Mesenchymal stem cell (in vitro differentiated cells and primary cell): ENCODE measurements around the gene ETV6.

Source experiments
- DNase-seq: peaks from one replicate; pipeline ENCODE4 v3.0.0-alpha.2; 2013
- H2AFZ ChIP-seq: one replicate; pipeline ENCODE4 v1.6.1; 2013; ENCODE audit warnings: low read depth, mild to moderate bottlenecking, control low read depth, inconsistent platforms, low read length, moderate library complexity
- H2AK5ac ChIP-seq: 2 replicates; pipeline ENCODE4 v1.6.1; 2013; ENCODE audit warnings: low read length, moderate library complexity, mild to moderate bottlenecking, inconsistent platforms; ENCODE audit not compliant: severe bottlenecking
- H2BK120ac ChIP-seq: one replicate; pipeline ENCODE4 v1.6.1; 2013; ENCODE audit warnings: low read depth, mild to moderate bottlenecking, inconsistent platforms, low read length, moderate library complexity
- H2BK12ac ChIP-seq, 2 experiments: one replicate each; pipeline ENCODE4 v1.6.1; 2013; ENCODE audit warnings: inconsistent platforms in 2 of 2, low read length in 2 of 2, mild to moderate bottlenecking in 2 of 2, moderate library complexity in 2 of 2, control low read depth in 1 of 2
- H2BK15ac ChIP-seq: one replicate; pipeline ENCODE4 v1.6.1; 2013; ENCODE audit warnings: mild to moderate bottlenecking, low read depth, inconsistent platforms; ENCODE audit not compliant: poor library complexity, severe bottlenecking
- H2BK5ac ChIP-seq: 2 replicates; pipeline ENCODE4 v1.6.1; 2013; ENCODE audit warnings: low read depth, mild to moderate bottlenecking, low read length, control low read depth, inconsistent platforms; ENCODE audit not compliant: poor library complexity, severe bottlenecking
- H3K14ac ChIP-seq, 2 experiments: one replicate each; pipeline ENCODE4 v1.6.1; 2013; ENCODE audit warnings: inconsistent platforms in 2 of 2, low read length in 2 of 2, control low read depth in 1 of 2, mild to moderate bottlenecking in 1 of 2, moderate library complexity in 1 of 2
- H3K18ac ChIP-seq, 2 experiments: one replicate each; pipeline ENCODE4 v1.6.1; 2013; ENCODE audit warnings: inconsistent platforms in 2 of 2, low read length in 2 of 2, control low read depth in 1 of 2, low read depth in 1 of 2, mild to moderate bottlenecking in 1 of 2
- H3K23ac ChIP-seq, 2 experiments: one replicate each; pipeline ENCODE4 v1.6.1; 2013; ENCODE audit warnings: inconsistent platforms in 2 of 2, low read length in 2 of 2, mild to moderate bottlenecking in 2 of 2, moderate library complexity in 2 of 2, control low read depth in 1 of 2
- H3K27ac ChIP-seq: 2 replicates; pipeline ENCODE4 v1.5.1; 2013; ENCODE audit warnings: mild to moderate bottlenecking, moderate library complexity, low read length, control low read depth, inconsistent platforms; ENCODE audit not compliant: poor library complexity, severe bottlenecking
- H3K27me3 ChIP-seq, 2 experiments: 2 replicates each; pipeline versions ENCODE4 v1.6.1 to v1.7.0; 2013; ENCODE audit warnings: low read length in 2 of 2, mild to moderate bottlenecking in 2 of 2, moderate library complexity in 2 of 2, control low read depth in 1 of 2, inconsistent platforms in 1 of 2; ENCODE audit not compliant: control insufficient read depth in 1 of 2, insufficient read depth in 1 of 2
- H3K36me3 ChIP-seq, 2 experiments: 2 replicates each; pipeline versions ENCODE4 v1.6.1 to v1.7.0; 2013; ENCODE audit warnings: low read length in 2 of 2, control low read depth in 1 of 2, inconsistent platforms in 1 of 2, low read depth in 1 of 2, mild to moderate bottlenecking in 1 of 2; ENCODE audit not compliant: insufficient read depth in 2 of 2, control insufficient read depth in 1 of 2
- H3K4ac ChIP-seq, 2 experiments: one replicate each; pipeline ENCODE4 v1.6.1; 2013; ENCODE audit warnings: inconsistent platforms in 2 of 2, low read length in 2 of 2, mild to moderate bottlenecking in 2 of 2, moderate library complexity in 2 of 2, control low read depth in 1 of 2, low read depth in 1 of 2
- H3K4me1 ChIP-seq: 2 replicates; pipeline ENCODE4 v1.6.1; 2013; ENCODE audit warnings: low read depth, low read length, control low read depth; ENCODE audit not compliant: control insufficient read depth, insufficient read depth
- H3K4me2 ChIP-seq: 2 replicates; pipeline ENCODE4 v1.6.1; 2013; ENCODE audit warnings: low read length, mild to moderate bottlenecking, inconsistent platforms; ENCODE audit not compliant: poor library complexity, severe bottlenecking
- H3K4me3 ChIP-seq, 2 experiments: 2 replicates each; pipeline versions ENCODE4 v1.5.1 to v1.7.0; 2013; ENCODE audit warnings: low read length in 2 of 2, mild to moderate bottlenecking in 2 of 2, control low read depth in 1 of 2, low read depth in 1 of 2; ENCODE audit not compliant: insufficient read depth in 1 of 2
- H3K79me1 ChIP-seq: replicated peaks from 2 replicates; pipeline ENCODE4 v1.6.1; 2013; ENCODE audit warnings: mild to moderate bottlenecking, control low read depth, low read length, inconsistent platforms; ENCODE audit not compliant: poor library complexity, severe bottlenecking
- H3K9ac ChIP-seq: 2 replicates; pipeline ENCODE4 v1.7.0; 2013; ENCODE audit warnings: mild to moderate bottlenecking, low read length, moderate library complexity
- H3K9me3 ChIP-seq: 2 replicates; pipeline ENCODE4 v1.7.0; 2013; ENCODE audit warnings: mild to moderate bottlenecking, low read length; ENCODE audit not compliant: control insufficient read depth
- H4K8ac ChIP-seq: one replicate; pipeline ENCODE4 v1.6.1; 2013; ENCODE audit warnings: inconsistent platforms, mild to moderate bottlenecking, low read length, moderate library complexity
- H4K91ac ChIP-seq: one replicate; pipeline ENCODE4 v1.6.1; 2013; ENCODE audit warnings: mild to moderate bottlenecking, low read length, inconsistent platforms
- WGBS: methylation state at CpG from one replicate; pipeline ENCODE4 v1.1.7; 2013; ENCODE audit warnings: mixed read lengths; 5-methylcytosine and 5-hydroxymethylcytosine counted together

ETV6 gene

DNA sequence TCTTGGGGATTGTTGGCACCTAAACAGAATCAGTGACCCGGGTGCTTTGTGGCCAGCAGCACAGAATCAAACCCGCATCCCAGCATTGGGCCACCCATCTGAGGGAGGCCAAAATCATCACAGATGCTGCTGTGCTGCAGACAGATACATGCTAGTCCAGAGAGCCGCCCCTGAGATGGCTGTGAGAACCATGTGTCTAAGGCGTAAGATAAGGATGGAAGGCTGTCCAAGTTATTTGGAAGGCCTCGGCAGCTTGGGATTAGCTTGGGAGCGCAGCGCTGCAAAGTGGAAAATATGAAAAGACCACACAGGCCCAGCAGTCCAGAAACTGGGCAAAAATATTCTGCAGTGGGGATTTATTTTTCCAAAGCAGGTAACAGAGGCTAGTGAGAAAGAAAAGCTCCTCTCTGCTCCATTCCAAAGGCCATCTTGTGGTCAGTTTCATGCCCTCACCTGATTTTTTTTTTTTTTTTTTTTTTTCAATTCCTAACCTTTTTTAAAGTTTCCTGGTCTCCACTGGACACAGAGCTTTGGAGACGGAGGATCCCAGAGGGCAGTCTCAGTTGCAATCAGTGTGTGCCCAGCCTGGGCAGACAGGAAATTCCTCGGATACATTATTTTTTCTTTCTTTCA is 242.4 kb downstream of the ETV6 start:
- Histone ChIP-seq H3K4me1 (no peaks in the 10 kb centered on the region), H2BK5ac (no peak overlapping the region), H3K79me1 (peaks cover 22% of the 10 kb centered on the region), H3K27me3 (no peaks in the 10 kb centered on the region), H3K4me3 (no peak overlapping the region), H3K27ac (no peak overlapping the region), H3K9ac (no peak overlapping the region), H2BK12ac (no peak overlapping the region), H4K91ac (no peak overlapping the region), H2AFZ (no peak overlapping the region), H3K14ac (no peak overlapping the region), H3K4ac (no peak overlapping the region), H2BK15ac (no peak overlapping the region), H2AK5ac (no peak overlapping the region), H3K23ac (no peak overlapping the region), H3K4me2 (no peak overlapping the region), H4K8ac (no peak overlapping the region), H2BK120ac (no peak overlapping the region), H3K9me3 (no peaks in the 10 kb centered on the region), H3K18ac (no peak overlapping the region), H3K36me3 (peaks cover 40 to 47% of the 10 kb centered on the region in 2 experiments)
- 99% methylated on average over 9 of the region's 9 CpGs for WGBS
- no peak for DNase-seq

DNA sequence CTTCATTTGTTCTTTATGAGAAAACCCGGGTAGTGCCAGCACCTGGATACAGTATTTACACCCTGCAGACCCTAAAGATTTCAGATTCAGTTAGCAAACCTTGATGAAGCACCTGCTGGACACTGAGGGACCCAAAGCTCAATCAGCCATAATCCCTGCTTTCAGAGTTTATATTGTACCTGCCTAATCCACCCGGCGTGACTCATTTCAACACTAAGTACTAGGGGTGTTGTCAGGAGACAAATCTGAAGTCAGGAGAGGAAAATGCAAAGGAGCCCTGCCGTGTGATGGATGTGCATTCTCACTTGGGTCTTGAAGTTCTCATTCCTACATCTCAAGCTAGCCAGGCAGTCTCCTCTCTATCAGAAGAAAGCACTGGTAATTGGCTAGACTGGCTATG is 244.5 kb downstream of the ETV6 start:
- no peaks in the 10 kb centered on the region for H3K4me1 ChIP-seq
- no peak overlapping the region for H3K14ac ChIP-seq
- H3K23ac ChIP-seq, result no peak overlapping the region
- no peak overlapping the region for H2BK15ac ChIP-seq
- no peak overlapping the region for H3K9ac ChIP-seq
- H4K91ac ChIP-seq, result no peak overlapping the region
- no peak overlapping the region for H3K4ac ChIP-seq
- no peak overlapping the region for H3K27ac ChIP-seq
- H2AK5ac ChIP-seq, result no peak overlapping the region
- H3K4me3 ChIP-seq, result no peak overlapping the region
- H2BK5ac ChIP-seq, result no peak overlapping the region
- H2AFZ ChIP-seq, result no peak overlapping the region
- H3K36me3 ChIP-seq, result peaks cover 30 to 34% of the 10 kb centered on the region in 2 experiments
- 96% methylated on average over 4 of the region's 4 CpGs for WGBS
- H3K79me1 ChIP-seq, result peaks cover 21% of the 10 kb centered on the region
- no peaks in the 10 kb centered on the region for H3K27me3 ChIP-seq
- no peak overlapping the region for H3K4me2 ChIP-seq
- H3K18ac ChIP-seq, result no peak overlapping the region
- no peak overlapping the region for H2BK12ac ChIP-seq
- no peak overlapping the region for H2BK120ac ChIP-seq
- no peak overlapping the region for H4K8ac ChIP-seq
- H3K9me3 ChIP-seq, result no peaks in the 10 kb centered on the region
- no peak for DNase-seq

DNA sequence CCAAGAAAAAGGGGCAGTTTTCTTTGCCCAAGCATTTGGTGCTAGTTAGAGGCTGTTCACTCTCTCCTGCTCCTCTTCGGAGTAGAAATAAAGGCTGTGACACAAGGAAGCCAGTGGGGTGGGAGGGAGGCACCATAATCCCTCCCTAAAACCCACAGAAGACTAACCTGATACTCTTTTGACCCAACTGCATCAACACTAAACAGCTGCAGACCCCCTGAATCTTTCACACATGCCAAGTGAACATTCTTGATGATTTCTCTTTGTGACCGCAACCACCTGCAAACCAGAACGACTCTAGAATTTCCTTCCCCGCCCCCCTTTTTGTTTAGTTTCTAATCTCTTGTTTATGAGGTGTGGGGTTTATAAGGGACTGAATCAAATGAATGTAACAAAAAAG is 245.4 kb downstream of the ETV6 start:
- Histone ChIP-seq H4K91ac (no peak overlapping the region), H2BK15ac (no peak overlapping the region), H3K4me1 (no peaks in the 10 kb centered on the region), H2BK120ac (no peak overlapping the region), H3K27ac (no peak overlapping the region), H3K4ac (no peak overlapping the region), H2BK5ac (no peak overlapping the region), H3K4me2 (no peak overlapping the region), H3K9ac (no peak overlapping the region), H3K4me3 (no peak overlapping the region), H3K79me1 (peaks cover 17% of the 10 kb centered on the region), H3K23ac (no peak overlapping the region), H3K36me3 (peaks cover 28% of the 10 kb centered on the region in 2 experiments), H3K18ac (no peak overlapping the region), H3K9me3 (no peaks in the 10 kb centered on the region), H3K27me3 (no peaks in the 10 kb centered on the region), H4K8ac (no peak overlapping the region), H3K14ac (no peak overlapping the region), H2AFZ (no peak overlapping the region), H2BK12ac (no peak overlapping the region), H2AK5ac (no peak overlapping the region)
- DNase-seq, result no peak
- no CpG with 5 or more reads among the region's 4 CpGs for WGBS

DNA sequence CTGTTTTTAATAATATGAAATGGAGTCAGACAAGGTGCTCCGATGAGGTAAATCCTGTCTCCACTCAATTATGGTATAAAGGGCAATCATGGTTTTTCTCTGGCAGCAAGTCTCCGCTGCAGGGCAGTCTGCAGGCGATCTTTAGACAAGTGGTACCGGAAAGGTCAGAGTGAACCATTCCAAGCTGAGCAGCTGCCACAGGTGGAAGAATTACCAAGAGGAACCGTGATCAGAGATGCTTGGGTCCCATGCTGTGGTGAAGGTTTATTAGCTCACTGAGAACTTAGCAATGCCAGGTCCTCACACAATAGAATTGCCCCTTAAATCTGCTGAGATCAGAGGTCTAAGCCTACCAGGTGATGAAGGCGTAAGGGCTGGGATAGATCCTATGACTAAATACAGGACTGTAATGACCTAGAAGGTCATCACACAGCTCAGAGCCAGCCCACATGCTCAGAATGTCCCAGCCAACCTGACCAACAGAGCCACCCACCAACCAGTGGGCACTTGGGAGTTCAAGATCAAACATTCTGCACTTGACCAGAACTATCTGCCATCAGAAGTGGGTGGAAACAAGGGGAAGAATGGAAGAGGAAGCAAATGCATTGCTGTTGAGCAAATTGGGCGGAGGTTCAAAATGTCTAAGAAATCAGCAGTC is 246.1 kb downstream of the ETV6 start:
- Histone ChIP-seq H3K9me3 (no peaks in the 10 kb centered on the region), H2BK12ac (no peak overlapping the region), H3K27ac (no peak overlapping the region), H3K4me2 (no peak overlapping the region), H2BK5ac (no peak overlapping the region), H3K36me3 (peaks cover 27 to 28% of the 10 kb centered on the region in 2 experiments), H3K4ac (no peak overlapping the region), H3K14ac (no peak overlapping the region), H4K91ac (no peak overlapping the region), H2AFZ (no peak overlapping the region), H3K18ac (no peak overlapping the region), H3K4me1 (no peaks in the 10 kb centered on the region), H2AK5ac (no peak overlapping the region), H3K79me1 (peaks cover 17% of the 10 kb centered on the region), H3K4me3 (no peak overlapping the region), H2BK120ac (no peak overlapping the region), H3K9ac (no peak overlapping the region), H2BK15ac (no peak overlapping the region), H3K23ac (no peak overlapping the region), H4K8ac (no peak overlapping the region), H3K27me3 (no peaks in the 10 kb centered on the region)
- DNase-seq, result no peak
- WGBS, result 98% methylated on average over 6 of the region's 7 CpGs
